Subcutaneous adipose tissue (tissue), 4 donors: Measurements from ENCODE around the gene NCOA5. TPM values are rescaled to one million over a fixed set of nuclear protein-coding genes. Genes with fewer than 3 reads are reported as not detected.

ENCODE experiments used
- CTCF ChIP-seq: fragments of 450-650 bp; IDR thresholded peaks from one replicate; pipeline ENCODE4 v1.5.1; 2016; ENCODE audit warnings: low read depth, mild to moderate bottlenecking, control low read depth, antibody characterized with exemption, moderate library complexity
- total RNA-seq, 4 donors: library from RNA; depleted of rRNA; stranded (reverse); fragments of >200 nt; gene quantifications; one replicate each; pipeline ENCODE4 v1.1.0, GENCODE V29; 2016

The NCOA5 gene
- total RNA-seq, 4 donors from 2014 or later = 23.3 to 26.9 (median 26.3) TPM

- TF ChIP-seq CTCF = no peak
Observed at GRCh38 chr20:46123482-46124245, 33.9 kb upstream of the NCOA5 start.

GRCh38 chr20:46122516-46123481 lies 33.0 kb upstream of the NCOA5 start:
- no peak for TF ChIP-seq CTCF

GRCh38 chr20:46122071-46122470 lies 32.3 kb upstream of the NCOA5 start:
- no peak for TF ChIP-seq CTCF

- TF ChIP-seq CTCF = no peak
Observed at GRCh38 chr20:46121184-46121930, 31.6 kb upstream of the NCOA5 start.

- TF ChIP-seq CTCF = no peak
Observed at GRCh38 chr20:46120136-46120535, 30.4 kb upstream of the NCOA5 start.

- TF ChIP-seq CTCF = no peak
Observed at GRCh38 chr20:46119547-46119946, 29.8 kb upstream of the NCOA5 start.
